GM23248 (cell line): ENCODE measurements around the gene ARFGEF2.

Source experiments
- EZH2 ChIP-seq: fragments of 200-600 bp; sonication (generic); IDR thresholded peaks from 2 replicates; pipeline ENCODE4 v1.6.1; 2018; ENCODE audit warnings: antibody characterized with exemption, mild to moderate bottlenecking; ENCODE audit not compliant: insufficient read depth, poor library complexity, severe bottlenecking
- EZH2phosphoT487 ChIP-seq: fragments of 200-600 bp; sonication (generic); IDR thresholded peaks from 2 replicates; pipeline ENCODE4 v1.6.1; 2018; ENCODE audit warnings: antibody characterized with exemption, moderate library complexity, mild to moderate bottlenecking, low read depth; ENCODE audit not compliant: insufficient read depth

DNA sequence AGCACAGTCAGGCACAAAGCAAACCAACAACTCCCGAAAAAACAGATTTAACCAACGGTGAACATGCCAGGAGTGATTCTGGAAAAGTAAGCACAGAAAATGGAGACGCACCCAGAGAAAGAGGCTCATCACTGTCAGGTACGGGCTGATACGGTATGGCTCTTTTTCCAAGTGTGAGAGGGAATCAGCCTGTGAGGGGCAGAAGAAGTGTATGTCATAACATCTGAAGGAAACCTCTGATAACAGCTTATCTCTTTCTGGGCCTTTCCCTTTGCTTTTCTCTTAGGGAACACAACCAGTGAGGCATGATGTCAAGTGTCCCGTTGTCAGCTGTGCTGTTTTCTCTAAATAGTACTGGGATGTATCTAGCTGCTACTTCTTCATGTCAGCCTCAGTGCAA lies 32.1 kb downstream of the ARFGEF2 start:
- no peak for TF ChIP-seq EZH2phosphoT487
- TF ChIP-seq EZH2: no peak
